H7 (cell line): Measurements from ENCODE around the gene PTPRN2. TPM values are rescaled to one million over a fixed set of nuclear protein-coding genes. Genes with fewer than 3 reads are reported as not detected.
"Not testable (repeated sequence)": the region's sequence is repeated elsewhere in the genome, so short reads cannot be mapped to it uniquely, and the experiment has no call there.

ENCODE experiments used
- DNase-seq: peaks from one replicate; pipeline ENCODE4 v3.0.0; 2012
- H3K27me3 ChIP-seq: 2 replicates; pipeline ENCODE4 v1.6.0; 2011; ENCODE audit warnings: mild to moderate bottlenecking, low read length; ENCODE audit not compliant: control insufficient read depth, insufficient read depth
- H3K36me3 ChIP-seq: replicated peaks from 2 replicates; pipeline ENCODE4 v1.5.1; 2011; ENCODE audit warnings: low read length; ENCODE audit not compliant: control insufficient read depth, insufficient read depth
- H3K4me3 ChIP-seq: 2 replicates; pipeline ENCODE4 v1.5.1; 2011; ENCODE audit warnings: low read depth, mild to moderate bottlenecking, control low read depth, low read length, moderate library complexity; ENCODE audit not compliant: insufficient read depth
- total RNA-seq: library from RNA; depleted of rRNA; stranded (reverse); fragments of >200 nt; shearing (Covaris generic); gene quantifications from 2 replicates; pipeline ENCODE4 v1.2.3, GENCODE V29; 2014

The PTPRN2 gene
- total RNA-seq, 1 experiment from 2014 or later: 0.80 TPM

- Histone ChIP-seq H3K36me3 (no peaks in the 10 kb centered on the region), H3K27me3 (no peaks in the 10 kb centered on the region), H3K4me3 (no peak overlapping the region)
- DNase-seq: no peak
Measured at GRCh38 chr7:158296798-158297104, 290.9 kb downstream of the PTPRN2 start.

- no peak for DNase-seq
- Histone ChIP-seq H3K4me3 (no peak overlapping the region), H3K36me3 (no peaks in the 10 kb centered on the region), H3K27me3 (no peaks in the 10 kb centered on the region)
Measured at GRCh38 chr7:158295966-158296797, 291.4 kb downstream of the PTPRN2 start.

- H3K36me3 ChIP-seq, H3K27me3 ChIP-seq, H3K4me3 ChIP-seq, DNase-seq: not testable (repeated sequence)
Measured at GRCh38 chr7:158294468-158295215, 293.0 kb downstream of the PTPRN2 start.

GRCh38 chr7:158292948-158293347 lies 294.7 kb downstream of the PTPRN2 start:
- Histone ChIP-seq H3K27me3 (no peaks in the 10 kb centered on the region), H3K4me3 (no peak overlapping the region), H3K36me3 (no peaks in the 10 kb centered on the region)
- DNase-seq: no peak

- no peak for DNase-seq
- Histone ChIP-seq H3K4me3 (no peak overlapping the region), H3K36me3 (no peaks in the 10 kb centered on the region), H3K27me3 (no peaks in the 10 kb centered on the region)
Measured at GRCh38 chr7:158291998-158292397, 295.6 kb downstream of the PTPRN2 start.

- Histone ChIP-seq H3K36me3 (no peaks in the 10 kb centered on the region), H3K4me3 (no peak overlapping the region), H3K27me3 (no peaks in the 10 kb centered on the region)
- DNase-seq: no peak
Measured at GRCh38 chr7:158289761-158290523, 297.7 kb downstream of the PTPRN2 start.

GRCh38 chr7:158289231-158289630 lies 298.4 kb downstream of the PTPRN2 start:
- no peaks in the 10 kb centered on the region for H3K27me3 ChIP-seq
- no peak for DNase-seq
- no peaks in the 10 kb centered on the region for H3K36me3 ChIP-seq
- H3K4me3 ChIP-seq: no peak overlapping the region

GRCh38 chr7:158286210-158286609 lies 301.4 kb downstream of the PTPRN2 start:
- H3K36me3 ChIP-seq: no peaks in the 10 kb centered on the region
- no peak for DNase-seq
- H3K27me3 ChIP-seq: no peaks in the 10 kb centered on the region
- H3K4me3 ChIP-seq: no peak overlapping the region

GRCh38 chr7:158285383-158285770 lies 302.2 kb downstream of the PTPRN2 start:
- Histone ChIP-seq H3K27me3 (no peaks in the 10 kb centered on the region), H3K4me3 (no peak overlapping the region)
- DNase-seq: no peak

GRCh38 chr7:158284617-158285382 lies 302.8 kb downstream of the PTPRN2 start:
- Histone ChIP-seq H3K36me3 (no peaks in the 10 kb centered on the region), H3K27me3 (no peaks in the 10 kb centered on the region), H3K4me3 (no peak overlapping the region)
- DNase-seq: peak; percentile 28

More at GRCh38 chr7:158285383-158285770, 302.2 kb downstream of the PTPRN2 start:
- no peaks in the 10 kb centered on the region for H3K36me3 ChIP-seq

- H3K27me3 ChIP-seq: no peaks in the 10 kb centered on the region
- H3K36me3 ChIP-seq: no peaks in the 10 kb centered on the region
- DNase-seq: no peak
- H3K4me3 ChIP-seq: no peak overlapping the region
Measured at GRCh38 chr7:158284121-158284520, 303.5 kb downstream of the PTPRN2 start.

GRCh38 chr7:158283016-158283974 lies 304.3 kb downstream of the PTPRN2 start:
- DNase-seq: peak; percentile 32
- no peak overlapping the region for H3K4me3 ChIP-seq
- H3K36me3 ChIP-seq: no peaks in the 10 kb centered on the region
- no peaks in the 10 kb centered on the region for H3K27me3 ChIP-seq

- Histone ChIP-seq H3K27me3 (no peaks in the 10 kb centered on the region), H3K4me3 (no peak overlapping the region), H3K36me3 (no peaks in the 10 kb centered on the region)
- peak; percentile 48 for DNase-seq
Measured at GRCh38 chr7:158282461-158283001, 305.1 kb downstream of the PTPRN2 start.
